GM23248 (cell line): ENCODE results near the gene ASB13. TPM values are rescaled to one million over a fixed set of nuclear protein-coding genes. Genes with fewer than 3 reads are reported as not detected.

Experiments
- DNase-seq: peaks from one replicate; pipeline ENCODE4 v3.0.0-alpha.2; 2015
- H2AFZ ChIP-seq: fragments of 200-600 bp; sonication (generic); 2 replicates; pipeline ENCODE4 v1.6.1; 2016; ENCODE audit warnings: antibody characterized with exemption
- H3F3A ChIP-seq: fragments of 200-600 bp; sonication (generic); 2 replicates; pipeline ENCODE4 v1.6.1; 2016; ENCODE audit warnings: mild to moderate bottlenecking, antibody characterized with exemption, mixed run types; ENCODE audit not compliant: insufficient read depth
- H3K27ac ChIP-seq: fragments of 200-600 bp; sonication (generic); 2 replicates; pipeline ENCODE4 v1.5.1; 2016; ENCODE audit warnings: mild to moderate bottlenecking
- H3K27me3 ChIP-seq: fragments of 200-600 bp; sonication (generic); replicated peaks from 2 replicates; pipeline ENCODE4 v1.6.1; 2016; ENCODE audit warnings: mild to moderate bottlenecking; ENCODE audit not compliant: insufficient read depth
- H3K36me3 ChIP-seq: fragments of 200-600 bp; sonication (generic); 2 replicates; pipeline ENCODE4 v1.6.1; 2016; ENCODE audit warnings: low read depth, mild to moderate bottlenecking
- H3K4me1 ChIP-seq: fragments of 200-600 bp; sonication (generic); 2 replicates; pipeline ENCODE4 v1.6.1; 2016; ENCODE audit warnings: mild to moderate bottlenecking; ENCODE audit not compliant: insufficient read depth
- H3K4me2 ChIP-seq: fragments of 200-600 bp; sonication (generic); one replicate; pipeline ENCODE4 v1.6.1; 2016; ENCODE audit warnings: mild to moderate bottlenecking; ENCODE audit not compliant: unreplicated experiment
- H3K4me3 ChIP-seq: fragments of 200-600 bp; sonication (generic); 2 replicates; pipeline ENCODE4 v1.5.1; 2016; ENCODE audit warnings: mild to moderate bottlenecking
- H3K79me2 ChIP-seq: fragments of 200-600 bp; sonication (generic); 2 replicates; pipeline ENCODE4 v1.6.1; 2016; ENCODE audit warnings: mild to moderate bottlenecking; ENCODE audit not compliant: insufficient read depth
- H3K9ac ChIP-seq: fragments of 200-600 bp; sonication (generic); 2 replicates; pipeline ENCODE4 v1.6.1; 2016; ENCODE audit warnings: mild to moderate bottlenecking
- H3K9me2 ChIP-seq: fragments of 200-600 bp; sonication (generic); 2 replicates; pipeline ENCODE4 v1.6.1; 2016; ENCODE audit warnings: mixed run types, mild to moderate bottlenecking, moderate library complexity; ENCODE audit not compliant: insufficient read depth
- H3K9me3 ChIP-seq: fragments of 200-600 bp; sonication (generic); one replicate; pipeline ENCODE4 v1.6.1; 2017; ENCODE audit warnings: low read depth
- H4K20me1 ChIP-seq: fragments of 200-600 bp; sonication (generic); 2 replicates; pipeline ENCODE4 v1.6.0; 2016; ENCODE audit not compliant: insufficient read depth
- EZH2 ChIP-seq: fragments of 200-600 bp; sonication (generic); IDR thresholded peaks from 2 replicates; pipeline ENCODE4 v1.6.1; 2018; ENCODE audit warnings: antibody characterized with exemption, mild to moderate bottlenecking; ENCODE audit not compliant: insufficient read depth, poor library complexity, severe bottlenecking
- EZH2phosphoT487 ChIP-seq: fragments of 200-600 bp; sonication (generic); IDR thresholded peaks from 2 replicates; pipeline ENCODE4 v1.6.1; 2018; ENCODE audit warnings: antibody characterized with exemption, moderate library complexity, mild to moderate bottlenecking, low read depth; ENCODE audit not compliant: insufficient read depth
- WGBS, 2 experiments: methylation state at CpG; one replicate each; pipeline ENCODE4 v1.1.6; 2015 to 2017; ENCODE audit warnings: low lambda C conversion rate in 2 of 2, low coverage in 1 of 2; ENCODE audit errors: missing lambda C conversion rate in 2 of 2; 5-methylcytosine and 5-hydroxymethylcytosine counted together
- in situ Hi-C: fragments of 300-500 bp; cut with MboI; formaldehyde crosslinking; loops from 2 replicates; pipeline ENCODE4 v1.15.0; 2020
- polyA plus RNA-seq: library from polyadenylated mRNA; unstranded; fragments of >200 nt; fragmentation: Nextera tagmentation; extraction: Ambion mirVana; gene quantifications from 2 replicates; pipeline ENCODE4 v1.2.1, GENCODE V29; 2016
- total RNA-seq: library from RNA; depleted of rRNA; stranded (reverse); fragments of >200 nt; shearing (Covaris generic); gene quantifications from 2 replicates; pipeline ENCODE4 v1.2.3, GENCODE V29; 2014

Gene ASB13
- total and polyA plus RNA-seq, 2 experiments from 2014 or later = 7.5 to 8.9 TPM

GRCh38 chr10:5615316-5615715, 51.1 kb downstream of the ASB13 start:
- peaks cover 11% of the 10 kb centered on the region; the same call in 1 of the 2 replicates for H3F3A ChIP-seq
- in situ Hi-C loops = loop anchor here (25.0 kb wide), 1 partner anchor 778 kb away; the partner anchor contains the start of gene AKR1E2
- no peak overlapping the region for H3K27ac ChIP-seq
- H3K4me3 ChIP-seq = no peak overlapping the region
- peaks cover 41% of the 10 kb centered on the region for H3K4me1 ChIP-seq
- TF ChIP-seq EZH2 = no peak
- TF ChIP-seq EZH2phosphoT487 = no peak
- no peak overlapping the region for H3K4me2 ChIP-seq
- WGBS, 2 experiments = 97% methylated on average over 7 of the region's 7 CpGs
- no peak for DNase-seq
- no peaks in the 10 kb centered on the region for H4K20me1 ChIP-seq
- H2AFZ ChIP-seq = no peak overlapping the region
- H3K9me3 ChIP-seq = no peaks in the 10 kb centered on the region
- no peak overlapping the region for H3K9ac ChIP-seq
- no peaks in the 10 kb centered on the region for H3K36me3 ChIP-seq
- H3K27me3 ChIP-seq = no peaks in the 10 kb centered on the region
- H3K79me2 ChIP-seq = no peaks in the 10 kb centered on the region
- no peaks in the 10 kb centered on the region for H3K9me2 ChIP-seq

GRCh38 chr10:5614155-5614721, 52.2 kb downstream of the ASB13 start:
- H4K20me1 ChIP-seq = no peaks in the 10 kb centered on the region
- peak overlapping the region; percentile 44 for H3K4me3 ChIP-seq
- peak; percentile 55 for DNase-seq
- H3K27me3 ChIP-seq = no peaks in the 10 kb centered on the region
- in situ Hi-C loops = loop anchor here (25.0 kb wide), 1 partner anchor 777 kb away; the partner anchor contains the start of gene AKR1E2
- no peaks in the 10 kb centered on the region for H3K9me3 ChIP-seq
- TF ChIP-seq EZH2 (no peak), EZH2phosphoT487 (no peak)
- H3K79me2 ChIP-seq = no peaks in the 10 kb centered on the region
- peaks cover 11% of the 10 kb centered on the region; the same call in 1 of the 2 replicates for H3F3A ChIP-seq
- peak overlapping the region; percentile 64 for H3K4me2 ChIP-seq
- H3K27ac ChIP-seq = peak overlapping the region; percentile 43
- peak overlapping the region; percentile 13; the same call in 1 of the 2 replicates for H2AFZ ChIP-seq
- no peaks in the 10 kb centered on the region for H3K36me3 ChIP-seq
- no peak overlapping the region for H3K9ac ChIP-seq
- no peaks in the 10 kb centered on the region for H3K9me2 ChIP-seq
- peaks cover 42% of the 10 kb centered on the region for H3K4me1 ChIP-seq
- WGBS, 2 experiments = 52 to 58% methylated on average over 4 of the region's 4 CpGs

GRCh38 chr10:5613481-5614154, 52.8 kb downstream of the ASB13 start:
- Histone ChIP-seq H3K9ac (no peak overlapping the region), H3K9me2 (no peaks in the 10 kb centered on the region), H2AFZ (no peak overlapping the region), H3K27ac (peak overlapping the region; percentile 43; the same call in 1 of the 2 replicates), H3K4me3 (no peak overlapping the region), H3K4me1 (peaks cover 36% of the 10 kb centered on the region), H3K9me3 (no peaks in the 10 kb centered on the region), H3K79me2 (no peaks in the 10 kb centered on the region), H3K4me2 (no peak overlapping the region), H3F3A (peaks cover 11% of the 10 kb centered on the region; the same call in 1 of the 2 replicates), H3K27me3 (no peaks in the 10 kb centered on the region), H3K36me3 (no peaks in the 10 kb centered on the region), H4K20me1 (no peaks in the 10 kb centered on the region)
- no peak for DNase-seq
- WGBS, 2 experiments = 77 to 78% methylated on average over 11 to 13 of the region's 13 CpGs
- in situ Hi-C loops = loop anchor here (25.0 kb wide), 1 partner anchor 776 kb away; the partner anchor contains the start of gene AKR1E2
- TF ChIP-seq EZH2phosphoT487 = no peak
- no peak for TF ChIP-seq EZH2

GRCh38 chr10:5611899-5612680, 54.3 kb downstream of the ASB13 start:
- whole genome bisulfite sequencing, 2 experiments = 92% methylated on average over 15 of the region's 15 CpGs
- H3K4me3 ChIP-seq = no peak overlapping the region
- H3K9ac ChIP-seq = no peak overlapping the region
- in situ Hi-C loops = loop anchor here (25.0 kb wide), 1 partner anchor 775 kb away; the partner anchor contains the start of gene AKR1E2
- no peak overlapping the region for H3K4me2 ChIP-seq
- no peak for DNase-seq
- H3K79me2 ChIP-seq = no peaks in the 10 kb centered on the region
- no peaks in the 10 kb centered on the region for H4K20me1 ChIP-seq
- H3K27ac ChIP-seq = no peak overlapping the region
- H3F3A ChIP-seq = peaks cover 11% of the 10 kb centered on the region; the same call in 1 of the 2 replicates
- TF ChIP-seq EZH2 (no peak), EZH2phosphoT487 (no peak)
- H3K27me3 ChIP-seq = no peaks in the 10 kb centered on the region
- H3K9me3 ChIP-seq = no peaks in the 10 kb centered on the region
- H2AFZ ChIP-seq = no peak overlapping the region
- H3K9me2 ChIP-seq = no peaks in the 10 kb centered on the region
- peaks cover 33% of the 10 kb centered on the region for H3K4me1 ChIP-seq
- H3K36me3 ChIP-seq = no peaks in the 10 kb centered on the region
